ENCODE data around the gene LARGE2.

- TF ChIP-seq CTCF (IDR thresholded peaks at IDR 0.05 in 8 of 11, conservative IDR thresholded peaks at IDR 0.05 in 3 of 11) (no peak), POLR2AphosphoS5 (IDR thresholded peaks at IDR 0.05) (no peak)
Observed at GRCh38 chr11:45942381-45942780, 19.9 kb downstream of the LARGE2 start.
